ENCODE measurements around the gene TIPRL.
"Not testable (repeated sequence)": the region's sequence is repeated elsewhere in the genome, so short reads cannot be mapped to it uniquely, and the experiment has no call there.

- not testable (repeated sequence) for TF ChIP-seq YY1 (IDR thresholded peaks at IDR 0.05; ENCODE audit: insufficient read depth, insufficient read length); ZNF274 (IDR thresholded peaks at IDR 0.05; ENCODE audit: low read depth, low read length); SUZ12 (IDR thresholded peaks at IDR 0.05; ENCODE audit: extremely low read depth, insufficient read depth, insufficient read length)
These were observed 2.4 kb downstream of the TIPRL start for GRCh38 chr1:168181063-168181720.

Measured in NT2/D1 (cell line).